DOHH2 (cell line): ENCODE data around the gene CTSE.

Experiments
- EZH2phosphoT487 ChIP-seq: fragments of 200-600 bp; sonication (generic); IDR thresholded peaks from 2 replicates; pipeline ENCODE4 v1.6.1; 2017; ENCODE audit warnings: borderline replicate concordance, mild to moderate bottlenecking, antibody characterized with exemption, low read length, moderate library complexity, mixed read lengths
- TF ChIP-seq, protein P1 (sequence below): fragments of 200-600 bp; sonication (generic); IDR thresholded peaks from one replicate; pipeline ENCODE4 v1.5.1; 2014; ENCODE audit warnings: antibody characterized with exemption, mild to moderate bottlenecking, low read depth, low read length; ENCODE audit not compliant: poor library complexity, severe bottlenecking

DNA sequence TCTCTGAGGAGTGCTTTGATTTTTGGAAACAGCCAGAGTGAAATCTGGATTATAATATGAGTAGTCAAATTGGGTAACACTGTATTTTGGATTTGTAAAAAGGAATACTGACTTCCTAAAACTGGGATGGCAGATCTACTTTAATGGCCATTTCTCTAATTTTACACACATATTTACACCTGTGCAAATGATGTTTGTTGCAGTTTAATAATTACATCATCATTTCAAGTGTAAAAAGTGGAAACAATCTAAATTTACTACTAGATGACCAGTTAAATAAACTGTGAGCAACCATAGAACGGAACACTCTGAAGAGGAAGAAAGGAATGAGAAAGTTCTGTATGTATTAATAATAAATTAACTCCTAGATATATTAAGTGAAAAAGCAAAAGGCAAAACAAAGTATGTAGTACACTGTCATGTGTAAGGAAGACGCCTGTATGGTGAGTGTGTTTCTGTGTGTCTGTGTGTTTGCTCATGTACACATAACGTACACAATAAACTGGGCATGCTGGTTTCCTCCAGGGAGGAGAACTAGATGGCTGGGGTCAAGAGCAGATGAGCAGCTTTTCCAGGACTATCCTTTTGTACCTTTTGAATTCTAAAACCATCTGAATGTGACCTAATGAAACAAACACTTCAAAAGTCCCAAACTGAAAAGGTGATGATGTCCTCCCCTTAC, 26.4 kb upstream of the CTSE start:
- no peak for TF ChIP-seq EZH2phosphoT487
- TF ChIP-seq, protein P1, sequence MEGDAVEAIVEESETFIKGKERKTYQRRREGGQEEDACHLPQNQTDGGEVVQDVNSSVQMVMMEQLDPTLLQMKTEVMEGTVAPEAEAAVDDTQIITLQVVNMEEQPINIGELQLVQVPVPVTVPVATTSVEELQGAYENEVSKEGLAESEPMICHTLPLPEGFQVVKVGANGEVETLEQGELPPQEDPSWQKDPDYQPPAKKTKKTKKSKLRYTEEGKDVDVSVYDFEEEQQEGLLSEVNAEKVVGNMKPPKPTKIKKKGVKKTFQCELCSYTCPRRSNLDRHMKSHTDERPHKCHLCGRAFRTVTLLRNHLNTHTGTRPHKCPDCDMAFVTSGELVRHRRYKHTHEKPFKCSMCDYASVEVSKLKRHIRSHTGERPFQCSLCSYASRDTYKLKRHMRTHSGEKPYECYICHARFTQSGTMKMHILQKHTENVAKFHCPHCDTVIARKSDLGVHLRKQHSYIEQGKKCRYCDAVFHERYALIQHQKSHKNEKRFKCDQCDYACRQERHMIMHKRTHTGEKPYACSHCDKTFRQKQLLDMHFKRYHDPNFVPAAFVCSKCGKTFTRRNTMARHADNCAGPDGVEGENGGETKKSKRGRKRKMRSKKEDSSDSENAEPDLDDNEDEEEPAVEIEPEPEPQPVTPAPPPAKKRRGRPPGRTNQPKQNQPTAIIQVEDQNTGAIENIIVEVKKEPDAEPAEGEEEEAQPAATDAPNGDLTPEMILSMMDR = no peak
